H9 (cell line): ENCODE data around the gene RDH11. TPM values are rescaled to one million over a fixed set of nuclear protein-coding genes. Genes with fewer than 3 reads are reported as not detected.
"Not testable (repeated sequence)": the region's sequence is repeated elsewhere in the genome, so short reads cannot be mapped to it uniquely, and the experiment has no call there.

ENCODE experiments used
- DNase-seq: peaks from one replicate; pipeline ENCODE4 v3.0.0-alpha.2; 2017
- H2AFZ ChIP-seq: one replicate; pipeline ENCODE4 v1.6.1; 2013; ENCODE audit warnings: mild to moderate bottlenecking, low read length, control low read depth, moderate library complexity
- H2AK5ac ChIP-seq: 2 replicates; pipeline ENCODE4 v1.6.1; 2013; ENCODE audit warnings: low read length, control low read depth, mixed read lengths; ENCODE audit not compliant: insufficient read length
- H2BK120ac ChIP-seq: one replicate; pipeline ENCODE4 v1.6.1; 2013; ENCODE audit warnings: low read depth, mild to moderate bottlenecking, low read length, control low read depth, inconsistent platforms; ENCODE audit not compliant: poor library complexity, severe bottlenecking
- H2BK12ac ChIP-seq: 2 replicates; pipeline ENCODE4 v1.6.1; 2013; ENCODE audit warnings: low read length, control low read depth, mixed read lengths, low read depth; ENCODE audit not compliant: insufficient read length
- H2BK15ac ChIP-seq: 2 replicates; pipeline ENCODE4 v1.6.1; 2013; ENCODE audit warnings: low read depth, low read length, control low read depth
- H2BK20ac ChIP-seq: one replicate; pipeline ENCODE4 v1.6.1; 2013; ENCODE audit warnings: low read depth, mild to moderate bottlenecking, low read length, control low read depth, inconsistent platforms; ENCODE audit not compliant: poor library complexity, severe bottlenecking
- H2BK5ac ChIP-seq: 2 replicates; pipeline ENCODE4 v1.6.1; 2013; ENCODE audit warnings: low read length, control low read depth, mixed read lengths; ENCODE audit not compliant: insufficient read length
- H3K14ac ChIP-seq: 2 replicates; pipeline ENCODE4 v1.6.1; 2013; ENCODE audit warnings: low read length, control low read depth; ENCODE audit not compliant: insufficient read depth
- H3K18ac ChIP-seq: 2 replicates; pipeline ENCODE4 v1.6.1; 2013; ENCODE audit warnings: low read depth, mild to moderate bottlenecking, mixed read lengths, low read length, control low read depth; ENCODE audit not compliant: insufficient read length
- H3K23ac ChIP-seq: 2 replicates; pipeline ENCODE4 v1.6.1; 2013; ENCODE audit warnings: low read length, control low read depth, mixed read lengths, low read depth; ENCODE audit not compliant: insufficient read length
- H3K23me2 ChIP-seq: 2 replicates; pipeline ENCODE4 v1.6.1; 2013; ENCODE audit warnings: low read depth, mild to moderate bottlenecking, mixed read lengths, low read length, control low read depth; ENCODE audit not compliant: insufficient read length, poor library complexity, severe bottlenecking
- H3K27ac ChIP-seq: 2 replicates; pipeline ENCODE4 v1.5.1; 2013; ENCODE audit warnings: low read length, control low read depth, mixed read lengths, low read depth; ENCODE audit not compliant: insufficient read length
- H3K27me3 ChIP-seq: 2 replicates; pipeline ENCODE4 v1.6.1; 2013; ENCODE audit warnings: low read length, control low read depth, inconsistent platforms; ENCODE audit not compliant: insufficient read depth
- H3K4ac ChIP-seq: 2 replicates; pipeline ENCODE4 v1.6.1; 2013; ENCODE audit warnings: low read depth, mild to moderate bottlenecking, control low read depth, inconsistent platforms, low read length, moderate library complexity
- H3K4me1 ChIP-seq: 2 replicates; pipeline ENCODE4 v1.6.1; 2013; ENCODE audit warnings: low read length, control low read depth, inconsistent platforms; ENCODE audit not compliant: insufficient read depth
- H3K4me2 ChIP-seq: 2 replicates; pipeline ENCODE4 v1.6.1; 2013; ENCODE audit warnings: low read length, control low read depth, mixed read lengths; ENCODE audit not compliant: insufficient read length, insufficient read depth
- H3K56ac ChIP-seq: 2 replicates; pipeline ENCODE4 v1.6.1; 2013; ENCODE audit warnings: low read depth, mild to moderate bottlenecking, mixed read lengths, low read length, control low read depth; ENCODE audit not compliant: insufficient read length
- H3K79me1 ChIP-seq: 2 replicates; pipeline ENCODE4 v1.6.1; 2013; ENCODE audit warnings: low read depth, mild to moderate bottlenecking, moderate library complexity, low read length, control low read depth, inconsistent platforms; ENCODE audit not compliant: insufficient read depth, poor library complexity, severe bottlenecking
- H3K79me2 ChIP-seq: 2 replicates; pipeline ENCODE4 v1.6.1; 2013; ENCODE audit warnings: low read length, control low read depth, inconsistent platforms; ENCODE audit not compliant: insufficient read depth
- H3K9ac ChIP-seq: 2 replicates; pipeline ENCODE4 v1.6.1; 2013; ENCODE audit warnings: low read length, control low read depth, mixed read lengths; ENCODE audit not compliant: insufficient read length; ENCODE audit errors: extremely low read depth
- H3K9me3 ChIP-seq: one replicate; pipeline ENCODE4 v1.6.1; 2013; ENCODE audit warnings: low read depth, low read length, inconsistent platforms; ENCODE audit not compliant: control insufficient read depth
- H3T11ph ChIP-seq: one replicate; pipeline ENCODE4 v1.6.1; 2013; ENCODE audit warnings: mild to moderate bottlenecking, low read length, control low read depth, inconsistent platforms
- H4K20me1 ChIP-seq: one replicate; pipeline ENCODE4 v1.6.1; 2013; ENCODE audit not compliant: control insufficient read depth, insufficient read length, insufficient read depth
- H4K5ac ChIP-seq: 2 replicates; pipeline ENCODE4 v1.6.1; 2013; ENCODE audit warnings: low read depth, mild to moderate bottlenecking, mixed read lengths, low read length, control low read depth; ENCODE audit not compliant: insufficient read length
- H4K8ac ChIP-seq: replicated peaks from 2 replicates; pipeline ENCODE4 v1.6.1; 2013; ENCODE audit warnings: low read length, control low read depth, mixed read lengths, low read depth; ENCODE audit not compliant: insufficient read length
- H4K91ac ChIP-seq: 2 replicates; pipeline ENCODE4 v1.6.1; 2013; ENCODE audit warnings: low read depth, mild to moderate bottlenecking, moderate library complexity, mixed read lengths, low read length, control low read depth; ENCODE audit not compliant: insufficient read length
- H3K27ac Mint-ChIP-seq, 3 experiments: 2 replicates in 2 of 3; 3 replicates in 1 of 3; pipeline ENCODE4 v1.8.0; 2020 to 2021; ENCODE audit warnings: mixed read lengths in 3 of 3, mild to moderate bottlenecking in 1 of 3, moderate library complexity in 1 of 3
- H3K27me3 Mint-ChIP-seq: 2 replicates; pipeline ENCODE4 v1.8.0; 2021; ENCODE audit warnings: low read depth, mild to moderate bottlenecking, moderate library complexity, mixed read lengths
- H3K36me3 Mint-ChIP-seq, 3 experiments: 2 replicates in 2 of 3; 3 replicates in 1 of 3; pipeline ENCODE4 v1.8.0; 2020 to 2021; ENCODE audit warnings: low read depth in 3 of 3, mixed read lengths in 3 of 3; ENCODE audit not compliant: insufficient read depth in 1 of 3
- H3K4me1 Mint-ChIP-seq, 2 experiments: 2 replicates each; pipeline ENCODE4 v1.8.0; 2020; ENCODE audit warnings: mixed read lengths in 2 of 2
- H3K4me3 Mint-ChIP-seq, 2 experiments: 2 replicates in 1 of 2; 3 replicates in 1 of 2; pipeline ENCODE4 v1.8.0; 2020 to 2021; ENCODE audit warnings: mild to moderate bottlenecking in 2 of 2, mixed read lengths in 2 of 2, moderate library complexity in 1 of 2
- H3K9me3 Mint-ChIP-seq, 2 experiments: 2 replicates in 1 of 2; 3 replicates in 1 of 2; pipeline ENCODE4 v1.8.0; 2020; ENCODE audit warnings: mild to moderate bottlenecking in 2 of 2, mixed read lengths in 2 of 2, moderate library complexity in 1 of 2
- total RNA-seq: library from RNA; stranded (reverse); gene quantifications from 2 replicates; pipeline ENCODE4 v1.2.1, GENCODE V29; 2021

The RDH11 gene
- total RNA-seq, 1 experiment from 2014 or later, result 83.4 TPM

GRCh38 chr14:67709346-67709745 lies 13.8 kb upstream of the RDH11 start:
- H3K4ac ChIP-seq, H3K4me1 Mint-ChIP-seq, H4K5ac ChIP-seq, H2BK20ac ChIP-seq, H2AFZ ChIP-seq, H2AK5ac ChIP-seq, H3K9ac ChIP-seq, H3K23ac ChIP-seq, DNase-seq, H3K79me1 ChIP-seq, H2BK5ac ChIP-seq, H2BK120ac ChIP-seq, H4K91ac ChIP-seq, H3K56ac ChIP-seq, H3T11ph ChIP-seq, H3K27me3 ChIP-seq, H3K27me3 Mint-ChIP-seq, H3K18ac ChIP-seq, H3K14ac ChIP-seq, H2BK15ac ChIP-seq, H3K4me1 ChIP-seq, H4K8ac ChIP-seq, H3K4me3 Mint-ChIP-seq, H3K27ac Mint-ChIP-seq, H3K27ac ChIP-seq, H3K4me2 ChIP-seq, H4K20me1 ChIP-seq, H2BK12ac ChIP-seq, H3K79me2 ChIP-seq, H3K23me2 ChIP-seq: not testable (repeated sequence)
- Mint-ChIP-seq H3K36me3 (peaks cover 4 to 14% (median 5%) of the 10 kb centered on the region in 3 experiments; a peak in 6 of 7 replicates), H3K9me3 (peaks cover 46 to 52% of the 10 kb centered on the region in 2 experiments)
- H3K9me3 ChIP-seq, result peaks cover 13% of the 10 kb centered on the region
